Uterus (tissue), 4 donors: ENCODE measurements around the gene SLCO3A1. TPM values are rescaled to one million over a fixed set of nuclear protein-coding genes. Genes with fewer than 3 reads are reported as not detected.

Source experiments
- DNase-seq, 2 donors: peaks; one replicate each; pipeline ENCODE4 v3.0.0-alpha.2; 2019 to 2020
- H3K27ac ChIP-seq, 2 donors: fragments of 200-600 bp; sonication (generic); 1 replicate in 1 of 2; 2 replicates in 1 of 2; pipeline ENCODE4 v1.5.1; 2016 to 2018
- H3K27me3 ChIP-seq, 2 donors: fragments of 200-600 bp; sonication (generic); one replicate each; pipeline ENCODE4 v1.5.1; 2018 to 2019; ENCODE audit warnings: control low read depth in 1 of 2
- H3K36me3 ChIP-seq, 2 donors: fragments of 200-600 bp; sonication (generic); one replicate each; pipeline ENCODE4 v1.5.1; 2019; ENCODE audit warnings: control low read depth in 1 of 2
- H3K4me1 ChIP-seq, 2 donors: fragments of 200-600 bp; sonication (generic); one replicate each; pipeline ENCODE4 v1.5.1; 2018 to 2019; ENCODE audit warnings: control low read depth in 1 of 2
- H3K4me3 ChIP-seq, 2 donors: fragments of 200-600 bp; sonication (generic); 1 replicate in 1 of 2; 2 replicates in 1 of 2; pipeline ENCODE4 v1.5.1; 2018 to 2019; ENCODE audit warnings: mild to moderate bottlenecking in 1 of 2
- H3K9me3 ChIP-seq, 2 donors: fragments of 200-600 bp; sonication (generic); one replicate each; pipeline ENCODE4 v1.5.1; 2019; ENCODE audit warnings: control low read depth in 1 of 2
- CTCF ChIP-seq, 4 experiments: fragments of 200-600 bp in 2 of 4; fragments of 450-650 bp in 2 of 4; sonication (generic) in 2 of 4; IDR thresholded peaks; one replicate each; pipeline ENCODE4 v1.5.1; 2016 to 2019; ENCODE audit warnings: antibody characterized with exemption in 4 of 4, mild to moderate bottlenecking in 2 of 4, moderate library complexity in 1 of 4
- POLR2A ChIP-seq, 2 donors: fragments of 450-650 bp; IDR thresholded peaks; one replicate each; pipeline ENCODE4 v1.6.1; 2016; ENCODE audit warnings: antibody characterized with exemption in 2 of 2, mild to moderate bottlenecking in 1 of 2, moderate library complexity in 1 of 2
- intact Hi-C: fragments of 100-400 bp; cut with DNase I; formaldehyde crosslinking; loops from one replicate; pipeline ENCODE4 v1.15.1; 2023; ENCODE audit warnings: low total_unique reads
- total RNA-seq, 4 donors: library from RNA; depleted of rRNA in 3 of 4; stranded (reverse); fragments of >200 nt in 3 of 4; gene quantifications; one replicate each; pipeline versions ENCODE4 v1.1.0 to v1.2.4, GENCODE V29; 2014 to 2023
- donor health status: DM: yes; HTN: yes; CAD: no.

Gene SLCO3A1
- total RNA-seq, 4 donors from 2014 or later = 4.4 to 26.1 (median 9.5) TPM

DNA sequence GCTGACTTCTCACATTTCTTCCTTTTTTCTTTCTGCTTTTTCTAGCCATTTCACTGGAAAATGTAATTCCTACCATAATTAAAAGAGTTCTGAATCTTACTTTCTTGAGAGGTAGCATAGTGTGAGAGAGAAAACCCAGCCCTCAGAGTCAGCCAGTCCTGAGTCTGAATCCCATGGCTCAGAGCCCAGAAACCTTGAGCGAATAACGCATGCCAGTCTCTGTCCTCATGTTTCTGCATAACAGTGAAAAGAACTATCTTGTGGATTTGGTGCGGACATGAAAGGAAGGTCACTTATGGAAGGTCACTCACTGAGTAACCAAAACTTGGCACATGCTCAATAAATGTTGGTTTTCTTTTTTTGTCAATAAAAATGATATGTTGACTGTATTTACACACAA, 29.3 kb upstream of the SLCO3A1 start:
- Histone ChIP-seq H3K9me3 (no peaks in the 10 kb centered on the region), H3K36me3 (no peaks in the 10 kb centered on the region), H3K27me3 (no peaks in the 10 kb centered on the region), H3K27ac (no peak overlapping the region), H3K4me1 (no peaks in the 10 kb centered on the region), H3K4me3 (no peak overlapping the region)
- no peak for DNase-seq
- intact Hi-C loops = no loop called here
- no peak for TF ChIP-seq CTCF (IDR thresholded peaks at IDR 0.05)
- no peak for TF ChIP-seq POLR2A (IDR thresholded peaks at IDR 0.05)

DNA sequence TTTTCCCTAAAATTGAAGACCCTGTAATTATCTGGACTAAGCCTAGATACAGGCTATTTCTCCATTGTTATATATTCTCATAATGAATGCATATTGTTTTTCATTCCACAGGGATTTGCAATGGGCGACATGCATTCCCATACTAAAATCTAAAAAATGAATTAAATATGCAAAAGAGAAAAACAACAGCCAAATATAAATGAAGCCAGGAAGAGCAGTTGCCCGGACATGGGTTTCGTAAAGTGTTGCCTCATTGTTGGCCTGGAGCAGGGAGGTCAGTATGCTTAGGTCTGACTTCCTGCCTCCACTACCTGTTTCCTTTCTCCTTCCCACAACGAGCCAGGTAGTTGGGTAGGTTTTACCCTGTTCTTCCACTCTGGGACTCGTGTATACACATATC, 27.1 kb upstream of the SLCO3A1 start:
- no peaks in the 10 kb centered on the region for H3K9me3 ChIP-seq
- no peak for DNase-seq
- H3K4me1 ChIP-seq = no peaks in the 10 kb centered on the region
- intact Hi-C loops = no loop called here
- H3K27ac ChIP-seq = no peak overlapping the region
- TF ChIP-seq POLR2A (IDR thresholded peaks at IDR 0.05) = no peak
- no peak for TF ChIP-seq CTCF (IDR thresholded peaks at IDR 0.05)
- H3K36me3 ChIP-seq = no peaks in the 10 kb centered on the region
- no peaks in the 10 kb centered on the region for H3K27me3 ChIP-seq
- H3K4me3 ChIP-seq = no peak overlapping the region

DNA sequence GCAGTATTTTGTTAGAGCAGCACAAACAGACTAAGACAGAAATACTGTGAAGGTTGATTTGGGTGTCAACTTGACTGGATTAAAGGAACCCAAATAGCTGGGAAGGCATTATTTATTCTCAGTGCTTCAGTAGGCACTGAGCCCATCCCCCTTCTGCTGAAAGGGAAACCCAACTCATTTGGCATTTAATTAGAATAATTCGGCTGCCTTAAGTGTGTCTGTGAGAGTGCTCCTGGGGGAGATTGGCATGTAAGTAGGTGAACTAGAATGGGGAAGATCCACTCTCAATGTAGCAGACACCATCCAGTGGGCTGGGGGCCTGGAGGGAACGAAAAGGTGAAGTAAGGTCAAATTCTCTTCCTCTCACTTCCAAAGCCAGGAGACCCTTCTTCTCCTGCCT, 20.5 kb upstream of the SLCO3A1 start:
- intact Hi-C loops = no loop called here
- no peaks in the 10 kb centered on the region for H3K9me3 ChIP-seq
- no peak for DNase-seq
- no peaks in the 10 kb centered on the region for H3K4me1 ChIP-seq
- no peak overlapping the region for H3K27ac ChIP-seq
- no peaks in the 10 kb centered on the region for H3K36me3 ChIP-seq
- TF ChIP-seq POLR2A (IDR thresholded peaks at IDR 0.05) (no peak), CTCF (IDR thresholded peaks at IDR 0.05) (no peak)
- H3K4me3 ChIP-seq = no peak overlapping the region
- H3K27me3 ChIP-seq = no peaks in the 10 kb centered on the region

- DNase-seq = no peak
- Histone ChIP-seq H3K9me3 (no peaks in the 10 kb centered on the region), H3K4me1 (no peaks in the 10 kb centered on the region), H3K27ac (no peak overlapping the region), H3K27me3 (no peaks in the 10 kb centered on the region), H3K36me3 (no peaks in the 10 kb centered on the region), H3K4me3 (no peak overlapping the region)
- intact Hi-C loops = no loop called here
- TF ChIP-seq POLR2A (IDR thresholded peaks at IDR 0.05) (no peak), CTCF (IDR thresholded peaks at IDR 0.05) (no peak)
These were observed 13.6 kb upstream of the SLCO3A1 start for GRCh38 chr15:91839867-91840266.

DNA sequence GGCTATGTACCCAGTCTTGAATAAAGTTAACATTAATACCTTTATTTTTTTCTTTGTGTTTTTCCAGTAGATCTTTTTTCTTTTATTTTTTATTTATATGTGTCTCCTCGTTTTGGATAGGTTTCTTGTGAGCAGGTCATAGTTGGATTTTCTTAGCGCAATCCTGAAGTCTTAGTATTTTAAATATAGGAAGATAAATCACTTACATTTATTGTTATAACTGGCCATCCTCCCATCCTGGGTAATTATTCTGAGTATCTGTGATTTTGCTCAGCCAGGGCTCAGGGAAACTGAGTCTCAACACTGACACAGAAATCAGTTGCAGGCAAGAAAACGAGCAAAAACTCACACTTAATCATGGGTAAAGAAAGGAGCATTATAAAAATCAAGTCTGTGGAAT, 11.6 kb upstream of the SLCO3A1 start:
- H3K36me3 ChIP-seq = no peaks in the 10 kb centered on the region
- no peaks in the 10 kb centered on the region for H3K27me3 ChIP-seq
- DNase-seq = no peak
- no peaks in the 10 kb centered on the region for H3K9me3 ChIP-seq
- no peak overlapping the region for H3K27ac ChIP-seq
- H3K4me3 ChIP-seq = no peak overlapping the region
- H3K4me1 ChIP-seq = no peaks in the 10 kb centered on the region
- intact Hi-C loops = no loop called here
- TF ChIP-seq CTCF (IDR thresholded peaks at IDR 0.05) (no peak), POLR2A (IDR thresholded peaks at IDR 0.05) (no peak)
